HL-60/S4 treated with retinoic acid at 250 ng/mL for 4 days and 3 days (cell line): ENCODE measurements around the gene EPS8.

Experiments used
- in situ Hi-C: fragments of 300-500 bp; cut with MboI; formaldehyde crosslinking; loops from 2 replicates; pipeline ENCODE4 v1.7.0; 2022; ENCODE audit warnings: low sequenced_read_pairs

Gene EPS8

GRCh38 chr12:15722951-15723350 is 66.2 kb downstream of the EPS8 start:
- in situ Hi-C loops: no loop called here

DNA sequence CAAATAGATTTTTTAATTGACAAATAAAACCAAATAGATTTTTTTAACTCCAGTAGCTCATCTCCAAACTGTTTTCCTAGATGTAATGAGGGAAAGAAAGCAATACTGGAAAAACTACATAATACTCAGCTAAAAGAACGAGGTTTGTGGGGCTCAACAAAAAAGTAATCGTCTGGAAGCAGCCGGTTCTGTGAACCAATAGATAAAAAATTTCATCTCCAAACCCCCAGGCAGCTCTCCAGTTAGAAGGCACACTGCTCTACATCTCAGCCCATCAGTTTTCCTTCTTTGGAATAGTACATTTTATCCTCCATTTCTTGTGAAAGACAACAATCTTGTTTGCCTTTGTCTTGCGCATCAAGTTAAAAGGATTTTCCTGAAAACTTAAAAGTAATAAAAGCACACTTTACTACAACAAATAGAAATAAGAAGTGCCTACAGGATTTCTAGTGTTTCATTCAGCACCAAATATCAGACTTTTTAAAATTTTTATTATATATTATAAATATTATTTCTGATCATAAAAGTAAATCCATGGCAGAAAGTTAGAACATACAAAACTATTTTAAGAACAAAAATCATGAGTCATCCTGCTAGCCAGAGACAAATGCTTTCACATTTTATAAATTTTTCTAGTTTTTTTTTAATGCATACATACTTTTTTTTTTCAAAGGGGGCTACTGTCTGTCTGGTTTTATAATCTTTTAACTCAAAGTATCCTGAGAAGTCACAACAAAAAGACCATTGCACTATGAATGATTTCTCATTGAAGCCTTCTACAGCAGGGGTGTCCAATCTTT is 67.7 kb downstream of the EPS8 start:
- in situ Hi-C loops: no loop called here

DNA sequence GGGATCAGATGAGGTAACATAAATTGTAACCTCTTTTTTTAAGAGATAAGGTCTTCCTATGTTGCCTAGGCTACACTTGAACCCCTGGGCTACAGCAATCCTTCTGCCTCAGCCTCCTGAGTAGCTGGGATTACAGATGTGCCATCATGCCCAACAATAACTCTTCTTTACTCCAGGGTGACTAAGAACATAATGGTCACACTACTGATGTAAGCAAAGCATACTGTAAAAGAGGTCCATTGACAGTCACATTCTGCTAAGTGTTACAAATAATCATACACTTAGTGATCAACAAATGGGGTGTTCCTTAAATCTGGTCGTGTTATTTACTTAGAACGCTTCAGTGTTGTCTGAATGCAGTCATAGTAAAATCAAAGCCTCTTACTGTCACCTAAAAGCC is 68.9 kb downstream of the EPS8 start:
- in situ Hi-C loops: no loop called here

DNA sequence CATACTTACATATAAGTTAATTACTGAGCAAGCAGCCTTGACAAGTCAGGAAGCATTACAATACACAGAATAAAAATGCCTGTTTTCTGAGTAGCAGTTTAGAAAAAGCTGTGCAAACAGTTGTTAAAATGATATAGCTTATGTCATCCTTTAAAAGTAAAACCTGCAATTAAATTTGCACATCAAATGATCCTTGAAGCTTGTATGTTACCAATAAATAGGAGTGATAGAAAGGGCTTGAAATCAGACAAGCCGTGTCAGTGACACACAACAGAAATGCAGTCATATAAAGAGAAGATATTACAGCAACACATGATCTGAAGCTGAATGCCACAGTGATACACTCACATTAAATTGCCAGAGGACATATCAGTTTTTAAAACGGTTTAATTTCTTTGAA is 70.0 kb downstream of the EPS8 start:
- in situ Hi-C loops: no loop called here

DNA sequence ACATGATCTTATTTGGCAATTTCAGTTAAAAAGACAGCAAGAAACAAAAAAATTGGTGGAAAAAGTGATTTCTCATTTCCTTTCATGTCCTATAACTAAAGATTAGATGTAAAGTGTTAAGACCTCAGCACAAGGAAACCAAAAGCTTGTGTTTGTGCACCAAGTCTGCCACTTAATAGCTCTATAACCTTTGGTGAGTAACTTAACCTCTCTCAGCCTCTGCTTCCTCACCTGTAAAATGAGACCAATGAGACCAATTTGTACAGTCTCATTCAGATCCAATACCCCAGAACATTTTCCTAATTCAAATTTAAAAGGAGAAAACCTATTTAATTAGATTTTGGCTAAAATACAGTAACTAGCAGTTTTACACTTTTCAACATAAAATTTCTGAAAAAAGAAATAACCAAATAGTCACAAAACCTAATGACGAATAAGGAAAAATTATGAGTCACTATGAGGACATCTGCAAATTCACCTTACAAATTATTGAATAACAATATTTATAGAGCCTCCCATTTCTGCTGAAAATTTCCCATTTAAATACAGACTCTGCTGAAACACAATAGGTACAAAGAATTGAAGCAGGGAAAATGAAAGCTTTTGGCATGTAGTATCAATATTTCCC is 71.1 kb downstream of the EPS8 start:
- in situ Hi-C loops: no loop called here

DNA sequence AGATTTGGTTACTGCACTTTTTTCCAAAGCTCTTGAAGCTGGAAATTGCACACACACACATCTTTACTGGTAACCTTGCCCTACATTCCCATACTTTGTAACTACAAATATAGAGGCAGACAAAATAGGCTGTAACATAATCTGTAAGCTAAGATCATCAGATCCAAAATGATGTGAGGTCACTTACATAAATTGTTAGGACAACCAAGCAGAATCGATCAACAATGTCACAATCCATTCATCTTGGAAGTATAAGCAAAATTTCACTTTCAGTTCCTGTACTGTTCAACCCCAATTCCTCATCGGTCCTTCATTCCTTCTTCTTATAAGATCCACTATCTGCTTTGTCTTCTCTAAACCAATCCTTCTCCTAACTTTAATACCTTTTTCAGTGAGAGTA is 72.6 kb downstream of the EPS8 start:
- in situ Hi-C loops: no loop called here

DNA sequence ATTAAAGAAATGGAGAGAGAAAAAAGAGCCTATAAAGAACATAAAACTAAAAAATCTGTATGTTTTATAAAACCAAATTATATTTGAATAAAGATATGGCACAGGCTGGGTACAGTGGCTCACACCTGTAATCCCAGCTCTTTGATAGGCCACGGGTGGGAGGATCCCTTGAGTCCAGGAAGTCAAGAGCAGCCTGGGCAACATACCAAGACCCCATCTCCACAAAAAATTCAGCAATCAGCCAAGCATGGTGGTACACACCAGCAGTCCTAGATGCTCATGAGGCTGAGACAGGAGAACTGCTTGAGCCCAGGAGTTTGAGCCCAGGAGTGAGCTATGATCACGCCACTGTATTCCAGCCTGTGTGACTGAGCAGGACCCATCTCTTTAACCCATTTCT is 74.9 kb downstream of the EPS8 start:
- in situ Hi-C loops: no loop called here

DNA sequence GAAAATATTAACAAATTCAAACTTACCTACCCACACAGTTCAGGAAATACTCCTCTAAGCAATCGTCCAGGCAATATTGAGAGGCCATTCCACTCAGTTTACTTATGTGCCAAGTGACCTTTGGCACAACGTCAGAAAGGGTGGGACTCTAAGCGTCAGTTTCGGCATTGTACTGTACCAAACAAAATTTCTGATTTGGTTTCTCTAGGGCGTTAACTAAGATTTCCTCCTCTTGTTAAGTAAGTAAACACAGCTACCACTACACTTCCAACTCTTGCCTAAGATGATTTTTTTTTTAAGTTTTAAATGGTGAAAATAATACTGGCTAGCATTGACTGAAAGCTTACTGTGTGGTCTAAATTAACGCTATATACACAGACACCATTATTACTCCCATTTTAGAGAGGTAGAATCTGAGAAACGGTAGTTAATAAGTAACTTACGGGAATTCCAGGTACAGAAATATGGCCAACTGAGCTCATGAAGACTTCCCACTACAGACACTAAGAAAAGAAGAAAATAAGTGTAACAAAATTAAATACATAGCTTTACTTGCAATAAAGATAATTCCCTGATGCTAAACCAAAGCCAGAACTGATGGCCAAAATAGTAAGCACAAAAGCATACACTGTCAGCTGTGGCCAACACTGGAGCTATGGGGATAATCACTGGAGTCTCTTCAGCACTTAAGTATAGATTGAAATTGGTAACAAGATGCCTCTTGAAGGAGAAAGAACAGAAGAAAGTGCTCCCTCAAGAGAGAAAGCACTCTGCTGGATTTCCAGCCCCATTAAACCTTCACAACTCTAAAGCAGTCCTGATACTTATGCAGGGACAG is 76.1 kb downstream of the EPS8 start:
- in situ Hi-C loops: no loop called here

DNA sequence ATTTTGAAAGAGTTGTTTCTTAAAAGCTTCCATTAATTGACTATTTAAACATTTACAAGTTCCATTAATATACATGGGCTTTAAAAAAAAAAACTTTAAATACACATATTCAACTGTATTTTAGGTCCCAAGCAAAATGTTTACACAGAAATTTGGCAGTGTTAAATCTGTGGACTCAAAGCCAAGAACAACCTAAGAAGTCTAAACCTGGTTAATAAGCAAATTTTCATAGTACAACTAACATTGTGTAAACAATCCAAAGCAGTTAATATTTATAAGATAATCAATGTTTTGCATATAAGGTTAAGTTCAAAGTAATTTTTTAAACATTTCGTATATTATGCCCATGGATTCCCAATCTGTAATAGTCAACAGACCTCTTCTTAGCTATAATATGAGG is 77.0 kb downstream of the EPS8 start:
- in situ Hi-C loops: no loop called here

DNA sequence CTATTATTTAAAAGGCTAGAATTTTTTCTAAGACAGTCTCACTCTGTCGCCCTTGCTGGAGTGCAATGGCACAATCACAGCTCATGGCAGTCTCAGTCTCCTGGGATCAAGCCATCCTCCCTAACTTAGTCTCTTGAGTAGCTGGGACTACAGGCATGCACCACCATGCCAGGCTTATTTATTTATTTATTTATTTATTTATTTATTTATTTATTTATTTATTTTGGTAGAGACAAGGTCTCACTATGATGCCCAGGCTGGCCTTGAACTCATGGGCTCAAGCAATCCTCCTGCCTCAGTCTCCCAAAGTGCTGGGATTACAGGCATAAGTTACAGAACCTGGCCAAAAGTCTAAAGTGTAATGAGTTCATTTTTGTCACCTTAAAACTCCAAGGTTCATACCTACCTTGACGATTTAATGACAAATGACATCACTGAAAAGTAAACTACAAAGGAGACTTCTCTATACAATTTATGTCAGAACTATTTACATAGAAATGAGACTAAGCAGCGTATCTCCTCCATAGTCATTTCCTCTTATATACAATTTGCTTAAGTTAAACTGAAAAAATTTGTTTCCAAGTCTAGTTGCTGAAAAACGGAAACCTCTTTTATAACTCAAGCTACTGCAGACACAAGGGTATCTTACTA is 78.2 kb downstream of the EPS8 start:
- in situ Hi-C loops: no loop called here

- in situ Hi-C loops: no loop called here
These were observed 79.6 kb downstream of the EPS8 start for GRCh38 chr12:15709551-15709950.

- in situ Hi-C loops: no loop called here
These were observed 80.7 kb downstream of the EPS8 start for GRCh38 chr12:15708396-15709076.

DNA sequence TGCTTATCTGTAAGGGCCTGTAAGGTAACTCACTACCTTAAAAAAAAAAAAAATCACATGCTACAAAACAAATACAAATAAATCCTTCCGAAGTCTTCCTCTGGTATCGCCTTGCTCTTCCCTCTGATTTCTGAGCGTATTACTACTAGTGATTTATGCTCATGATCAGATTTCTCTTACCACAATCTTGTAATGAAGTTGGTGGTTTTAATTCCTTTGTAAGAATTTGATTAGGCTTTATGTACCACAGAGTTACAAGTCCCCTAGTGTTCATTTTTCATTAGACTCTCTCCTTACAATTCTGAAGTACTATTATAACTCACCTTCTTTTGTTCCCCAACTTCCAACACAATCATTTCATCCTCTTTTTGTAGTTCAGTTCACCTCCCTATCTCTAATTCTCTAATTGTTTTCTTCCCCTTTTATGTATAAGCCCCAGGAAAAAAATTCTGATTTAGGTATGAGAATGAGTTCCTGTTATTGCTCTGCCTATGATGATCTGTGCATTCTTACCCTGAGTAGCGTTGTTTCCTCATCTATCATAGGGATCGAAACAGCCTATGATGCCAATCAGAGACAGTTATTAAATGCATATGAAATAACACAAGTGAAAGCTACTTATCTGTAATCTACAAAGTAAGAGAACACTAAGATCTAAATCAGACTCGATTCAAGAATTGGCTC is 81.5 kb downstream of the EPS8 start:
- in situ Hi-C loops: no loop called here

DNA sequence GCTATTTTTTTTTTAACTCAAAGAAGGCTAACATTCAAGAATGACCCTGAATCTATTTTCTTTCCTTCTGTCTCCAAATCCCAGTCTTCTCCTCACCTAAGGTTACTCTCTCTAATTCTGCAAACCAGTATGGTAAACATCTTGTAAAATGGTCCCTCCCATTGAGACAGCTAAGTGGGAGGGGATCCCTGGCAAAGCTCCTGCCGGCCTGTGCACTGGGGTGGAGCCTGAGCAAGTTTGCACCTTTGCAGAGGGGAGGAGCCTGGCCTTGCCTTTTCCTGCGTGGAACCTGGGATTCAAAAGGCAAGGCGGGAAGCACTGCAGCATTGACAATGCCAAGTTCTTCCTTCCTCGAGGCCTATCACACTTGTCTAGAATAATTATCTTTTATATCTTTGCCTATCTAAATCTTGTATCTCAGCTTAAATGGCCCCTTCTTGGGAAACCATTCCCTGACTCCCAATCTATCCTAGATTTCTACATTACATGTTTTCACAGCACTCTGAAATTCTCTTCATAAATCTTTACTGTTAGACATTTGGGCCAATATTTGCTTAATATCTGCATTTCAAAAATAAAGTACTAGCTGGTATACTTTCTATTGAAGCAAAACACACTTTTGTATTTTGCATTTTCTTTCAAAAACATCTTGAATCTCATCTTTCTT is 83.0 kb downstream of the EPS8 start:
- in situ Hi-C loops: no loop called here

- in situ Hi-C loops: no loop called here
These were observed 83.6 kb downstream of the EPS8 start for GRCh38 chr12:15705606-15706005.

DNA sequence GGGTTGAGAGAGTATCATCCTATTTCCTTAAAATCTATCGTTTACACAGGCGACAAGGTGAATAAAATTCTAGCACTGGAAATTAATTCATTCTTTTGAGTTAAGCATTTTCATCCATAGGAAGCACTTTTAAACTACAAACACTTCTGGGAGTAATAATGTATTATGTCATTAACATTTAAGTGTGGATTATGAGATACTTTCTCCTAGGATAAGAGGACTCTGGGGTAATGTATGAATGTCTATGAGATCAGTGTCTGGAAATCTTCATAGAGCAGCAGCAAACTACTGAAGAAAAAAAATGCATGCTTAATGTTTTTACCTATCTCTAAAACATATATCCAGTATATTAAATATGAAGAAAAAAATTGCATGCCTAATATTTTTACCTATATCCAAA is 86.9 kb downstream of the EPS8 start:
- in situ Hi-C loops: no loop called here

DNA sequence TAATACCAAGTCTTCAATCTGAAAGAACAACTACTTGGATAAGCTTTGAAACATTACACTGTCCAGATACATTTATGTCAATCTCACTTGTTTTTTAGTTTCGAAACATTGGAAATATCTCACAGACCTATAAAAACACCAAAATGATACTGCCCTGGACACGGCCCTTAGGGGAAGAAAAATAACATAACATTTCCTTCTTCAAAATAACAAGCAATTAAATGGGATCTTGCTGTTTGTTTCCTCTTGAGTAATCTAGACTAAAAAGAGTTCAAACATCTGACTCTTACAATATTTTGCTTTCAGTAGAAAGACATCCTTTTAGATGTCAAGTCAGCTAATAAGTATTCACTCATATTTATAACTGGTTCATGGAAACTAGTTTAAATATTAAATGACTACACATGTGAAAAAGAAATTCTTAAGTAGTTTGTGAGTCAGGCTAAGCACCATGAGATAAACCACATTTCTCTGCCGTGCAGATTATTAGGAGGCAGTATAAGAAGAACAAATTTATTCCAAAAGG is 87.5 kb downstream of the EPS8 start:
- in situ Hi-C loops: no loop called here

DNA sequence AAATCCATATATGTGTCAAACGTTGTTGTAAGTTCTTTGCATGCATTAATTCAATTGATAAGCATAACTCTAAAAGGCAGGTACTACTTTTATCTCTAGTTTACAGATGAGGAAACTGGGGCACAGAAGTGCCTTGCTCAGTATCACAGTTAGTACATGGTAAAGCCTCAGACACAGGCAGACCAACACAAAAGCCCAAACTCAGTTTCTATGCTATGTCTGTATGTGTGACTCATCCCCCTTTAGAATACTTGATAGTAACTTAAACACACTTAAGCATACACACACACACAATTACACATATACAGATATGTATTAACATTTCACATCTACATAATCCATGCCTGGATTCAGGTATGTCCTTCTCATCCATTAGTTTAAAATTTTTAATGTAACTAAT is 88.0 kb downstream of the EPS8 start:
- in situ Hi-C loops: no loop called here

DNA sequence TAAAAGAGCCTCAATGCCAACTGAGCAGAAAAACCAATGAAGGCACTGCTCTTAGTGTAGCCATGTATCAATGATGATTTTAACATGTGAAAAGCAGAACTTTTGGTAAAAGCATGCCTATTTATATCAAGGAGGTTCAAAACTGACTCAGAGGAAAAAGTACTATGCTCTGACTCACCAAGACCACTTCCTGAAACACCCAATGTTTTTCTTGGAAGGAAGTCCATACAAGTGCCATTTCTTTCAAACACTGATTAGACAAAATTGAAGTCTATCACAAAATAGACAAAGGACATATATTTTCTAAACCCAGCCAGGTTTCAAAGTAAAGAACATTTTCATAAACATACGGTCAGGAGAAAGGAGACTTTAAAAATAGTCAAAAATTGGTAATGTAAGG is 88.6 kb downstream of the EPS8 start:
- in situ Hi-C loops: no loop called here
